Measurements from ENCODE around the gene GPD1L.
A peak's percentile ranks its signal among the peaks of the same experiment; 100 is the strongest.

GPD1L gene

DNA sequence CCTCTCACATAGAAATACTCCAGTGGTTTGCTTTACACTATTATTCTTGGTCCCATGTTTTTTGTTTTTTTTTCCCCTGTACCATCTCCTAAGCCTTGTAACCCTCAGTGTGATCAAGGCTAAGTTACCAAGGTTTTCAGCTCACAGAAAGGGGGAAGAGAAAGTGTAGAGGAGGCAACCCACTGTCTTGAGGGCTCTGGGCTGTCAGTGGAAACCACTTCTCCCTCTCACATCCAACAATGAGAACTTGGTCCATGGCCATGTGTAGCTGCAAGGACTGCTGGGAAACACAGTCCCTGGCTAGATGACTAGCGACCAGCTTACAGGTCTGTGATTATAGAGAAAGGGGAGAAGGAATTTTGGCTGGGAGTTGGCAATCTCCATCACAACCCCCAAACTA lies 30.3 kb downstream of the GPD1L start:
- DNase-seq (ENCODE audit: low read depth in 2 of 2) = no peak

DNA sequence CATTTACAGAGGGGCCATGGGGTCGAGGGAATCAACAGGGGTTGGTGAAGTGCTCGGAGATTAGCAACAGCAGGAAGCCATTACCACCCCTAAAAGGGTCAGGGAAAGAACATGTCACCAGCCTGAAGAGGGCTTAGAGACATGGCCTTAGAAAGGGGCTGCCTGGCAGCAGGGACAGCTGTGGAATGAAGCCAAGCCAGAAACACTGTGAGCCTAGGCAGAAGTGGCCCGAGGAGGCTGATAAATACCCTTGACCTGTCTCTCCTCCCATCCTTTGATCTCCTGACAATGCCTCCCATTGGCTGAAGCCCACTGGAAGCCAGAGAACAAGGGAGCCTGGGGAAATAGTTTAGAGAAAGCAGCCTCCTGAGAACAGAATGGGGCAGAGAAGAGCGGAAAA lies 31.4 kb downstream of the GPD1L start:
- no peak for DNase-seq (ENCODE audit: low read depth in 2 of 2)

DNA sequence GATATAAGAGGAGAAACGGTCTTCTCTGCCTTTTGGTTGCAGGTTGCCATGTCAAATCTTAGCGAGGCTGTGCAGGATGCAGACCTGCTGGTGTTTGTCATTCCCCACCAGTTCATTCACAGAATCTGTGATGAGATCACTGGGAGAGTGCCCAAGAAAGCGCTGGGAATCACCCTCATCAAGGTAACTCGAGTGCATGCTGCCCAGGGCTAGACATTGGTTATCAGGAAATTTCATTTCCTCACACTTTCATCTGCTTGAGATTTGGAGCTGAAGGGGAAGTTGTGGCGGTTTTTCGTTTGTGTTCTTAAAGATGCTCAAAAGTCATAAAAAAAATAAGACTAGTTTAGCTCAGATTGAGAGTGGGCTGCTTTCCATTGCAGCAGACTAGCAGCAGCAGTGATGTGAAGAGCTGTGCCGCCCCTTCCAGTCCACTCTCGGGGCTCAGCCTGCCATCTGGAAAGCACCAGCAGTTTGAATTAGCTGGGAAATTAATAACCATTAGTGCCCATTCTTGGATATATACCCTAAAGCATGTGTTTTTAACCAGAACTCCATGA lies 32.2 kb downstream of the GPD1L start:
- DNase-seq (ENCODE audit: low read depth in 2 of 2) = no peak

DNA sequence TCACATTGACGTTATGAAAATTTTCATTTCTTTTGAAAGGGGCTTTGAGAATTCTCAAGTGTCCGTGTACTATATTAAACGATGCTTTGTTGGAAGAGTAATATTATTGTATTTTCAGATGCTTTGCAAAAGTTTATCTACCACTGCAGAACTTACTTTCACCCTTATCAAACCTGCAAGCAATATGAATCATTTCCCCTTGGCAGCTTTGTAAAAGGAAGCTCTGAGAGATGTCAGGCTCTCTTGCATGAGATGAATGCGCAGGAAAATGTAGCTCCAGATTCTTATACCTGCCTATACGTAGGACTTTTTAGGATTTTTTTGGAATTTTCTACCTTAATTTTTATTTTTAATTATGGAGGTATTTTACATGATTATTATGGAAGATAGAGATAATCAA lies 34.5 kb downstream of the GPD1L start:
- no peak for DNase-seq (ENCODE audit: low read depth in 2 of 2)

DNA sequence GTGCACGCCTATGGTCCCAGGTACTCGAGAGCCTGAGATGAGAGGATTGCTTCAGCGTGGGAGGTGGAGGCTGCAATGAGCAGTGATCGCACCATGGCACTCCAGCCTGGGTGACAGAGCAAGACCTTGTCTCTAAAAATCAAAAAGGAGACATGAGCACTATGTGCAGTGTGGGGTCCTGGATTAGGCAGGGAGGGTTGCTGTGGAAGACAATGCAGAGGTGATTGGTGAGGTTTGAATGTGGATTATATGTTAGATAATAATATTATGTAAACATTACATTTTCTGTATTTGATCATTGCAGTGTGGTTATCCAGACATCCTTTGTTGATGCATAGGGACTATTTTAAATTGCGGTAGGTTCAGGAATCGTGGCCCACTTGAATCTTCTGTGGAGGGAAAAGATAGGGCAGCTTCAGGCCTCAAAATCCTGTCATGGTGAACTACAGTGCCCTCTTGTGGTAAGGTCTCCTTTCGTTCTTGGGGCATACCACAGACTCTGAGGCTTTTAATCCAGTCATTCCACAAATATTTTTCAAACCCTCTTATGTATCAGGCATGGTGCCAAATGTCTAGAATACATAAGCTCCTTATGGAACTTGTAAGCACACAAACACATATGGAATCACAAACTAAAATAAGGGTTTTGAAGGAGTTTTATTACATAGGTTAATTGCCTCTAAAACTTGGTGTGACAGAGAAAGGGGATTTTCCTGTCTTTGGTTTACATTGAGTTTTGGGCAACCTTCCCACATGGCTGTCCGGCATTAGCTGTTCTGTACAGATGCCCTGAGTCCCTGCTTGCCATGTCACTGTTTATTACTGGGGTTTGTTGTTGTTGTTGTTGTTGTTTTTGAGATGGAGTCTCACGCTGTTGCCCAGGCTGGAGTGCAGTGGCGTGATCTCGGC lies 37.7 kb downstream of the GPD1L start:
- peak; percentile 8 to 17 for DNase-seq (ENCODE audit: low read depth in 2 of 2)

DNA sequence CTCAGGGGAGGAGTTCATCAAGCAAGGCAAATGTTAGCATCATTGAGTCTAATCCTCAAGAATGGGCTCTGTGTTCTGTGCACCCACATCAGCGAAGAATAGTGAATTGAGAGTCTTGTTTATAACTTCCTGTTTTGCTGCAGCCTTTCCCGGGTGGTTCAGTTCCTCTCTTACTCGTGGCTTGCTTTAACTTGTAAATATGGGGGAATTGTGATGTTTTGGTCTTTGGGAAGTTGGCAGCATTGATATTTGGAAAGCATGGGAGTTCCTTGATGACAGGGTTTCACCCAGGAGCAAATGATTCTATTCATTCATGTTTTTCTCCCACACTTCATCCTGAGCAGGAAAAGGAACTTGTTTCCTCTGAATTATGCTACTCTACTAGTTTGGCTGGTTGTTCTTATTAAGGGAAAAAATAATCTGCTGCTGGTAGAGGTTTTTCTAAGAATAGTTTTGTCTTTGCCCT lies 40.4 kb downstream of the GPD1L start:
- no peak for DNase-seq (ENCODE audit: low read depth in 2 of 2)

DNA sequence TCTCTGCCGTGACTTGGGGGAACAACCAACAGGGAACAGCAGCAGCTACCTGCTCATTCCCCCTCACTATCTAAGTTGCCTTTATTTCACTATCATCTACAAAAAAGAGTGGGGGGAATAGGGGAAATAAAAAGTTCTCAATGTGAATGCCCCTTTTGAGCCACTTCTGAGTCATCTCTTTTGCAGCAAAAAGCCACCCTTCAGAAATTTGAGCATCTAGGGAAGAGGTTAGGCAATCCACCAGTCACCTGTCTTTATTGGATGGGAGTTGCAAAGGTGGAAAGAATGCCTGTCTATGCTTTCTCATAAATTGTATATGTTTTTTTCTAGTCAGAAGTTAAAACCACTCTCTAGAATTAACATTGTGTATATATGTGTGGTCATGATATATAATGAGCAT lies 41.1 kb downstream of the GPD1L start:
- DNase-seq (ENCODE audit: low read depth in 2 of 2) = no peak

DNA sequence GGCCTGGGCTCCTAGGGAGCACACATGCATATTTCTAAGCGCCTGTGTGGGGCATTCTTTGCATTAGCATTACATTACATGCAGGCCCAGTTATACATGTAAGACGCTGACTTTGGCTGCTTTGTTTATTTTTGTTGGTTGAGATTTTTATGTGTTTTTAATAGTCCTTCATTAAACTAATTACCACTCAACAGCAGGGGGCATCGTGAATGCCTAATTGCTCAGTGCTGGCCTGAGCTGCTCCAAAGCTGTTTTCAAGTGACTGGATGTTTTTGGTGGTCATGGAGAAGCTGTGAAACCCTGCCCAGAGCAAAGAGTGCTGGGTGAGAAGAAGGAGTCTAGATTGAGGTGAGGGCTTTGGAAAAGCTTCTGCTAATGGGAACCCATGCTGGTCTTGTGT lies 41.5 kb downstream of the GPD1L start:
- DNase-seq (ENCODE audit: low read depth in 2 of 2) = no peak

DNA sequence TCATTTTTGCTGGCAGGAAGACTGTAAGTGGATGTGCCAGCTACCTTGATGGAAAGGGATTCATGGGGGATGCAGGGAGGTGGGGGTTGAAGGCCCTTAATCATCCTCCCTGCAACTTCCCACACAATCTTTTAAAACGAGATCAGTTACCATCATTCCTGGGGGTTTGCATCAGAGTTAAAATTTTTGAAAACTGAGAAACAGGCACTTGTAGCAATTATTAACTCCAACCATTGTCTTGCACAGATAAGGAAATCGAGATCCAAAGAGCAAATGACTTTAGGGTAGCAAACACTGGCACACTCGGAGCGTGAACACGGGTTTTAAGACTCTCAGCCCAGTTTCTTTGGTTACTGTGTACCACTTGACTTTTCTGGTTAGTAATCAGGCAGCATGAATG lies 41.9 kb downstream of the GPD1L start:
- no peak for DNase-seq (ENCODE audit: low read depth in 2 of 2)

DNA sequence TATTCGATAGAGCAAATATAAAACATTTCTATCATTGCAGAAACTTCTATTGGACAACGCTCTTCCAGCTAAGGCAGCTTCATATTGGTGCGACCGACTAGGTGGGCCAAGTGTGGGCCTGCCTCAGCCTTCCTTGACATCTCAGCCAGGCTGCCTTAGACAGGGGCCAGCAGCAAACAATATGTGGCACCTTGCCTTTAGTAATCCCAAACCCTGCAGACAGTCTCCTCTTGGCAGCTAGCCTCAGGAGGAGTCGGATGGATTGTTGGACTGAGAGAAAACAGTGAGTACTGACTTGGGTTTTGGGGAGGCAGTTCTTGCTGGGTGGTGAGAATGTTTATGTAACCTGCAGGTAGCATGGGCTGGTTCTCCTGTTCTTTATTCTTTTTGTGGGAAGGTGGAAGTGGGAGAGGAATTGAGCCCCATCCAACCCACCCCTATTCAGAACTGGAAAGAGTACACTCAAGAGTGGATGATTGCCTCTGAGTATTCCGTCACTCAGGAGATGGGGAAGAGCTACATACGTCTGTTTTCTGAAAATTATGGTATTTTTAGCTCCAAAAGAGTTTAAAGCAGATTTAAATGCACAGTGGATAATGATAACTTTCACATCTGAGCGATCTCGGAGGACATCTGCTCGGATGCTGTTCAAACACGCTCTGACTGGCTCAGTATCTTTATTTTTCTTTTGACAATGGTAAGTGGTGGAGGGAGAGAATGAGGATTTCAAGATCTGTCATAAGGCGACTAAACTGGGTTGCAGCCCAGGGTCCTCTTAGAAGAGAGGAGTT lies 47.2 kb downstream of the GPD1L start:
- DNase-seq (ENCODE audit: low read depth in 2 of 2) = no peak

DNA sequence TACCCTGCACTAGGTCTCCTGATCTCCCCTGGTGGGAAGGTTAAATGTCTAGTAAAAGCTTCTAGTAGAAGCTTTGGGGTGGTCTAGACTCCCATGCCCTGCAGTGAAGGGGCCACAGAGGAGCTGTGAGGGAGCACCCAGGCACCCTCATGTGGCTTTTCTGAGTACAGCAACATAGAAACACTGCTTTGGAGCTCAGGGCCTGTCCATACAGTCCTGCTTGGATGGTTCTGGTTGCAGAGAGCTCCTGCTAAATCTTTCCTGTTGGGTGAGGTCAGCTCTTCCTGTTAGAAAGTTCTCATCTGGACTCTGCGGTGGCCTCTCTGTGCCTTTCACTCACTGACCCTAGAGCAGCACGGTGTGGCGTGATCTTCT lies 47.8 kb downstream of the GPD1L start:
- DNase-seq (ENCODE audit: low read depth in 2 of 2) = no peak

DNA sequence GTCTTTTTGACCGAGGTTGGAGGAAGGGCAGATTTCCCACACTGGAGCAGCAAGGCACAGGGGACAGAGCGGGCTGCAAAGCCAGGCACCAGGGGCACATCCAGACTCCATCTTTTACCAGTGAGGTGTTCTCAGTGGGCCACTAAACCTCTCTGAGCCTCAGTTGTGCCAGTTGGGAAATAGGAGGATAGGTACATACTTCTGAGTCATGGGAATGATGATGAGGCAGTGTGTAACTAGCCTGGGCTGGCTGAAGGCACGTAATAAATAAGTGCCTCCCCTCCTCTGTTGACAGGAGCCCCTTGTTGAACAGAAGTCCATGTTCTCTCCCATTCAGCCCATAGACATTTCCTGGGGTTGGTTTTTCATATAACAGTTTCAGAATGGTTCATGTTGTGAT lies 48.7 kb downstream of the GPD1L start:
- no peak for DNase-seq (ENCODE audit: low read depth in 2 of 2)

DNA sequence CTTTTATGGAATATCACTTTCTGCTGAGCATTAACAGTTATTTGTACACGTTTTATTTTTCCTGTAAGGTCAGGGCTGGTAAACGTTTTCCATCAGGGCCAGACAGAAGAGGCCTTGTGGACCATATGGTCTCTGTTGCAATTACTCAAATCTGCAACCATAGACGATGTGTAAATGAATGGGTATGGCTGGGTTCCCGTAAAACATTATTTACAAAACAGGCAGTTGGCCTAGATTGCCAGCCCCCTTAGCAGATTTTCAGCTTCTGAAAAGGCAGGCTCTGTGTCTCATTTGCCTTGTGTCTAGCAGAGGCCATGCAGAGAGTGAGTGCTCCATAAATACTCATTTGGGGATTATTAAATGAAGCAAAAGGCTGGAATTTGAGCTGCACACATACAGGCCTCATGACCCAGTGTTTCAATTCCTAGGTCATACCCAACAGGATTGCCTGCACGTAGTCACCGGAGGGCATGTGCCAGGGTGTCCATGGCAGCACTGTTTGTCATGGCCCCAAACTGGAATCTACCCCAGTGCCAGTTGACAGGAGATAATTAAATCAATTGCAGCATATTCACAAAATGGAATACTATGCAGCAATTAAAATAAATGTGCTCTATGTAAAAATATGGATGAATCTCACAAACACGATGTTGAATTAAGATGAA lies 51.3 kb downstream of the GPD1L start:
- DNase-seq (ENCODE audit: low read depth in 2 of 2) = no peak

DNA sequence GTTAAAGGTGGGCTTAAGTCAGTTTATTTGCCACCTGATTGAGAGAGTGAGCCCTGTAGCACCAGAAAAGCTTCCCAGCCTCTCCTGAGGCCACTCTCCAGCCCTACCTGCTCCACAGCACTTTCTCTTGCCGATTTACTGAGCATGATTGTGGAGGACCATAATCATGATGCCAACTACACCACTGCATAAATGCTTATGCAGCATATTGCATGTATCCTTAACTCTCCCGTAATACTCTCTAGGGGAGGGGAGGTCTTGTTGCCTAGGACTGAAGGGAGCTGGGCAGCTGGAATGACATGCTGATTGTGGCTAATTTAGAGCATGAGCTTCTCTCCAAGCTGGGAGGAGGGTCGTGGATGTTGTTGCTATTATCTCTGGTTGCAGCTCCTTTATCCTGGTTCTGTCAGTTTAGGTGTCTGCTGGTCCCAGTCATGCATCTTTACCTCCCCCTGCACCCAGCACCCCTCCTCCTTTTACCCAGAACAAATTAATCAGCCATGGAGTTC lies 54.3 kb downstream of the GPD1L start:
- DNase-seq (ENCODE audit: low read depth in 2 of 2) = no peak

DNA sequence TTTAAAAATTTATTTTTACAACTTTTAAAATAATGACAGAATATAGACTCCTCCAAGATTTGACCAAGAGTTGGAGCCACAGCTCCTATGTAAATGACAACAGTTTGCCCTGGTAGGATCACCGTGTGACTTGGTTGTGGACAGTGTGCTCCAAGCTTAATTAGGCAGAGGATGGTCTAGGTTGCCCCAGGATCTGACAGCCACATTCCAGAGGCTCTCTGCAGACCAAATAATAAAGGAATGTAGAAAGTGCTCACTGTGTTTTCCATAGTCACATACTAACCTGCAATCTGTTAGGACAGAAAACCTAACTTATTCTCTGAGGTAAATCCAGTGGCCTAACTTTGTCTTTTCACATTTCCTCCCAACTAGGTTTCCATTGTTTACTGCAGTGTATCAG lies 59.0 kb downstream of the GPD1L start:
- DNase-seq (ENCODE audit: low read depth in 2 of 2) = no peak

DNA sequence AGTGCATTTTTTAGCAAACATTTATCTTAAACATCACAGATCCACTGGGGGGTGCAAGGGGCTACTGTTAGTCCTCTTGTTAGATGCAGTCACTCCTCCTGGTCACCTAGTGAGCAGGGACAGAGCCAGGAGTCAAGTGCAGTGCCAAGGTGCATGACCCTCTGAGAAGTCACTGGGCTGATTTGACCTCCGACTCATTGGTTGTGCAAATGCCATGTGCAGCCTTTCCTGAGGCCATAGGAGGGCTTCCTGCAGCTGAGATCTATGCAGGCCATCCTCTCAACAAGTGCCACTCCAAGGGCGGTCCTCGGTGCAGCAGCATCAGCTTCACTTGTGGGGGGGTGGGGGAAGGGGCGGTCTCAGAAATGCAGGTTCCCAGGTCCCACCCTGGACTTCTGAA lies 60.2 kb downstream of the GPD1L start:
- DNase-seq (ENCODE audit: low read depth in 2 of 2) = no peak

DNA sequence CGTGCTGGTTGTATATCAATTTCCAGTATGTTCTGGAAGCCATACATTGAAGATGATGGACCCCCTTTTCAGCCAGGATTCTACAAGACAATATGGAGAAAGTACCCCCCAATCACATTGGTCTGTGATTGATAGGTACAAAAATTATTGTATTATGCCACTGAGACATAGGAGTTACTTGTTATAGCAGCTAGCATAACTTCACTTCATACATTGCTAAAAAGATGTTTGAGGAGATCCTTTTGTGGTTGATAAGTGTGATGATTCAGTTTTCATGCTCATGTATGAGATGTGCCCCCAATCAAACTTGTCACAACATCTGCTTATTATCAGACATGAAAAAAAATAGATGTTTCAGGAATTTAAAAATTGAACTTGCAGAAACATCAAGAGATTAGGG lies 66.0 kb downstream of the GPD1L start:
- no peak for DNase-seq (ENCODE audit: low read depth in 2 of 2)

DNA sequence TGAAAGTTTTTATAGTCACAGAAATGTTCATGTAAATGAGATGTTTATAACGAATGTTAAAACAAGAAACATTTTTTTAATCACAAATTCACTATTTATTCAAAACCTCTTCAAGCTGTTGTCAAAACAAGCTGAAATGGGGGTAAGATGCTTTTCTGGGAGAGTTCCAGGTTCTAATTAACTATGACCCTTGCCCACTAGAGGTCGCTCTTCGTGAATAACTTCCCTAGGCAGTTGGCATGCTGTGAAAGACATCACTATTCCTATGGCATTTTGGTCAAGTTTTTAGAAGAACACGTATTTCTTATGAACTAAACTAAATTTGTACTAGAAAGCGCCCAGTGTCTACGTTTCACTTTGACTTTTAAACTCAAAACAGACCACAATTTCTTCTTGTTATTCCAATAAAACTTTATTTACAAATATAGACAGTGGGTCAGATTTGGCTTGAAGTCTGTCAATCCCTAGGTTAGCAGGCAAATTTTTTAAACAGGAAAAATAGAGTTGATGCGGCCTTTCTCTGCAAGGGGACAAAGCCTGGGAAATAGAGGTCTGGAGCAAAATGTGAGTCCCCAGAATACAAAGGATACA lies 69.3 kb downstream of the GPD1L start:
- peak in 1 of 2 donors; percentile 19 for DNase-seq (ENCODE audit: low read depth in 2 of 2)

DNA sequence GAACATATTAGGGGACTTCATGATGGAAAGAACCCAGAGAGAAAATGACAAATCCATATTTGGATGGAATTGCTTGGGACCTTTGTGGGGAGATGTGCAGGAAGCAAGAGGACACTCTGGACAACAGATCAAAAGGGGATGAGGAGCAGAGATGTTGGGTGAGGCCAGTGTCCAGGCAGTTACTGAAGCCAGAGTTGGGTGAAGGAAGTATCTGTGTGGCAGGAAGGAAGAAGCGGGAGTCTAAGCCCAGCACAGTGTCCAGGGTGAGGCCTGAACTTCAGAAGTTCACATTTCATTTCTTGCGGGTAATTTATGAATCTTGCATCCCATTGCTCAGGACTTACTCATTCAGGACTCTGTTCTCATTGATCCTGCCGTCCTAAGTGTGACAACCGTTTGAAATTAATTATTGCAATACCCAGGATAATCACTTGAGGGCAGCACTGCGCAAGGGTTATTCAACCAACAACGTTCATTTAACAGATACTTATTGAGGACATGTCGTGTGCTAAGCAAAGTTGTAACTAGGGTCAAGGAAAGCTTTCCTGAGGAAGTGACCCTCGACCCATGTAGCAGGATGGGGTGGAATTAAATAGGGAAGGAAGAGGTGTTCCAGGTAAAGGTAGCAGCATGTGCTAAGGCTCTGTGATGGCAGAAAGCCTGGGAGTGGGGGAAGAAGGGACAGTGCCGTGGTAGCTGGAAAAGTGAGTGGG lies 70.7 kb downstream of the GPD1L start:
- peak in 1 of 2 donors; percentile 15 for DNase-seq (ENCODE audit: low read depth in 2 of 2)

DNA sequence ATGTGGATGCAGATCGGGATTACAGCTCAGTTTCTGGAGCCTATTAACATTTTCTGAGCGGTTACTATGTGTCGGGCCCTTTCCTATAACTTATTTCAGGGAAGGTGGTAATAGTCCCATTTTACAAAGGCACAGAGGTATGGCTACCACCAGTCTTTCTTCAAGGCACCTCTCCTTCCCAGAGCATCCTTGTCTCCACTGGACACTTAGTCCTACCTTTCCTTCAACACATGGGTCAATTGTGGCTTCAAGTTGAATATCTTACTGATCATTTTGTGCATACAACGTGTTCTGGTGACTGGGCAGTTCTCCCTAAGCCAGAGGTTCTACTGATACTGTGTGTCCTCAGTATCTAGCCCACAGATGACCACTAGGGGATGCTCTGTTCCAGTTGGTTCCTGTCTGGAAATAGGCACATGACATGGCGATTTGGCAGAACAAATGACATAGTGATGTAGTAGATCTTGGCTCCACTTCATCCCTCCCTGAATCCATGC lies 71.3 kb downstream of the GPD1L start:
- DNase-seq (ENCODE audit: low read depth in 2 of 2) = no peak
